ENCODE results near the gene TBX4.

DNA sequence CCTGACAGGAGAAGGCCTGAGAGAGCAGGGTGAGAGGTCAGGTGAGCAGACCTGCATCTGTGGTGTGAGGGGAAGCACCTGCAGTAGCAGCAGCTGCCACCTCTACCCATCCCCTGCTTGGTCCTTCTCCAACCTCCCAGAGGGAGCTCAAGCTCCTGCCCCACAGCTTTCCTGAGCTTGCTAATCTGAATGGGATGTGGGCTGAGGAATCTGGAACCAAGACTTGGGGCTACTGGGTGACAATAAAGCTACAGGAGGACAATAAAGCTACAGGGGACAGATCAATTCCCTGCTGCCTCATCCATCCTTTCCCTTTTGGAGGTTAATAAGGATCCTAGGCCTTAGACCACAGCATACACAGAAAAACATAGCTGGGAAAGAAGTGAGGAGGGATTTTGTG, 4.9 kb upstream of the TBX4 start:
- TF ChIP-seq, protein P1, sequence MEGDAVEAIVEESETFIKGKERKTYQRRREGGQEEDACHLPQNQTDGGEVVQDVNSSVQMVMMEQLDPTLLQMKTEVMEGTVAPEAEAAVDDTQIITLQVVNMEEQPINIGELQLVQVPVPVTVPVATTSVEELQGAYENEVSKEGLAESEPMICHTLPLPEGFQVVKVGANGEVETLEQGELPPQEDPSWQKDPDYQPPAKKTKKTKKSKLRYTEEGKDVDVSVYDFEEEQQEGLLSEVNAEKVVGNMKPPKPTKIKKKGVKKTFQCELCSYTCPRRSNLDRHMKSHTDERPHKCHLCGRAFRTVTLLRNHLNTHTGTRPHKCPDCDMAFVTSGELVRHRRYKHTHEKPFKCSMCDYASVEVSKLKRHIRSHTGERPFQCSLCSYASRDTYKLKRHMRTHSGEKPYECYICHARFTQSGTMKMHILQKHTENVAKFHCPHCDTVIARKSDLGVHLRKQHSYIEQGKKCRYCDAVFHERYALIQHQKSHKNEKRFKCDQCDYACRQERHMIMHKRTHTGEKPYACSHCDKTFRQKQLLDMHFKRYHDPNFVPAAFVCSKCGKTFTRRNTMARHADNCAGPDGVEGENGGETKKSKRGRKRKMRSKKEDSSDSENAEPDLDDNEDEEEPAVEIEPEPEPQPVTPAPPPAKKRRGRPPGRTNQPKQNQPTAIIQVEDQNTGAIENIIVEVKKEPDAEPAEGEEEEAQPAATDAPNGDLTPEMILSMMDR (IDR thresholded peaks at IDR 0.05), result no peak
- TF ChIP-seq POLR2A (IDR thresholded peaks at IDR 0.05), result no peak
